CD4-positive, alpha-beta T cell treated with Interleukin-4 for 1 hour (primary cell): ENCODE data around the gene RRP9.
"Not testable (repeated sequence)": the region's sequence is repeated elsewhere in the genome, so short reads cannot be mapped to it uniquely, and the experiment has no call there.

Source experiments
- DNase-seq, 2 donors: peaks; one replicate each; pipeline ENCODE4 v3.0.0-alpha.2; 2020 to 2022

RRP9 gene

GRCh38 chr3:51941798-51942602 is at the start of gene RRP9, which contains the start of gene PARP3:
TSS of gene RRP9 (minus strand) at chr3:51941904. CDS start at chr3:51941867, 37 bp downstream.
TSS of gene PARP3 (plus strand) at chr3:51942363. CDS start at chr3:51943356, 993 bp downstream.
- peak; percentile 100 for DNase-seq

GRCh38 chr3:51990501-51990971 is 48.8 kb upstream of the RRP9 start:
- not testable (repeated sequence) for DNase-seq

- DNase-seq = no peak
Measured at GRCh38 chr3:51988286-51989146, 46.8 kb upstream of the RRP9 start.

- DNase-seq = no peak
Measured at GRCh38 chr3:51987568-51987967, 45.9 kb upstream of the RRP9 start.

GRCh38 chr3:51986010-51986947 is 44.6 kb upstream of the RRP9 start:
- DNase-seq = no peak

- no peak for DNase-seq
Measured at GRCh38 chr3:51985063-51985462, 43.4 kb upstream of the RRP9 start.

- no peak for DNase-seq
Measured at GRCh38 chr3:51984269-51984647, 42.6 kb upstream of the RRP9 start.

GRCh38 chr3:51983578-51984268 is 42.0 kb upstream of the RRP9 start:
- no peak for DNase-seq

GRCh38 chr3:51982838-51983577 is 41.3 kb upstream of the RRP9 start, which contains the start of gene ACY1:
TSS of gene ACY1 (plus strand) at chr3:51983535. CDS start at chr3:51984065, 530 bp downstream.
- peak; percentile 60 to 77 for DNase-seq

GRCh38 chr3:51982352-51982837 is 40.7 kb upstream of the RRP9 start:
- DNase-seq = peak; percentile 20 to 26

- DNase-seq = no peak
Measured at GRCh38 chr3:51980253-51980652, 38.5 kb upstream of the RRP9 start.

- no peak for DNase-seq
Measured at GRCh38 chr3:51978143-51978502, 36.4 kb upstream of the RRP9 start.

GRCh38 chr3:51977446-51978142 is 35.9 kb upstream of the RRP9 start:
- DNase-seq = peak; percentile 23 to 49

- peak; percentile 41 to 44 for DNase-seq
Measured at GRCh38 chr3:51975852-51976549, 34.3 kb upstream of the RRP9 start.

GRCh38 chr3:51974963-51975851 is 33.5 kb upstream of the RRP9 start, which contains the start of gene ABHD14A:
TSS of gene ABHD14A (plus strand) at chr3:51975064. CDS start at chr3:51975136, 72 bp downstream.
- peak; percentile 79 to 84 for DNase-seq

GRCh38 chr3:51974277-51974962 is 32.7 kb upstream of the RRP9 start:
- DNase-seq = no peak

GRCh38 chr3:51971350-51971749 is 29.6 kb upstream of the RRP9 start:
- no peak for DNase-seq
